Measurements from ENCODE around the gene STX11.
"Not testable (repeated sequence)": the region's sequence is repeated elsewhere in the genome, so short reads cannot be mapped to it uniquely, and the experiment has no call there.

GRCh38 chr6:144132167-144132690 lies 18.1 kb upstream of the STX11 start:
- not testable (repeated sequence) for TF ChIP-seq CTCF (IDR thresholded peaks at IDR 0.05 in 8 of 11, conservative IDR thresholded peaks at IDR 0.05 in 3 of 11); POLR2A (IDR thresholded peaks at IDR 0.05); POLR2AphosphoS5 (IDR thresholded peaks at IDR 0.05)

Measured in spleen (tissue), 7 donors.